HG02623 (cell line): ENCODE data around the gene FAM228A.

Experiments
- ATAC-seq: cut with Tn5 transposase; IDR thresholded peaks from one replicate; pipeline ENCODE4 v1.9.1; 2021; ENCODE audit warnings: moderate library complexity; ENCODE audit not compliant: unreplicated experiment

FAM228A gene

DNA sequence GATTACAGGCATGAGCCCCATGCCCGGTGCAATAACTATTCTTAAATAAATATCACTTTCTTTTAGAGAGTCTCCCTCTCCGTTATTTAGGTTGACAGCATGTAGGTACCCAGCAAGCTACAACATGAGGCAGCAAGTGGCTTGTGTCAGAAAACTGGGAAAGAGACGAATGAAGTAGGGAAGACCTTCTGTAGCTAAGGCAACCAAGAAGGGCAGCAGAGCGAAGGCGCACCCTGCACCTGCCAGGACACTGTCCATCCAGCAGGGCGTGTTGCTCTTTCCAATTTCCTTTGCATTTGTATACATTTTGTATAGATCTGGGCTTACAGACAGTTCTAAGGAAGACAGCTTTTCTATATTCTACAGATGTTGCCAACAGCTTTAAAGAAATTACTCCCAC is 48.1 kb downstream of the FAM228A start:
- ATAC-seq = no peak

DNA sequence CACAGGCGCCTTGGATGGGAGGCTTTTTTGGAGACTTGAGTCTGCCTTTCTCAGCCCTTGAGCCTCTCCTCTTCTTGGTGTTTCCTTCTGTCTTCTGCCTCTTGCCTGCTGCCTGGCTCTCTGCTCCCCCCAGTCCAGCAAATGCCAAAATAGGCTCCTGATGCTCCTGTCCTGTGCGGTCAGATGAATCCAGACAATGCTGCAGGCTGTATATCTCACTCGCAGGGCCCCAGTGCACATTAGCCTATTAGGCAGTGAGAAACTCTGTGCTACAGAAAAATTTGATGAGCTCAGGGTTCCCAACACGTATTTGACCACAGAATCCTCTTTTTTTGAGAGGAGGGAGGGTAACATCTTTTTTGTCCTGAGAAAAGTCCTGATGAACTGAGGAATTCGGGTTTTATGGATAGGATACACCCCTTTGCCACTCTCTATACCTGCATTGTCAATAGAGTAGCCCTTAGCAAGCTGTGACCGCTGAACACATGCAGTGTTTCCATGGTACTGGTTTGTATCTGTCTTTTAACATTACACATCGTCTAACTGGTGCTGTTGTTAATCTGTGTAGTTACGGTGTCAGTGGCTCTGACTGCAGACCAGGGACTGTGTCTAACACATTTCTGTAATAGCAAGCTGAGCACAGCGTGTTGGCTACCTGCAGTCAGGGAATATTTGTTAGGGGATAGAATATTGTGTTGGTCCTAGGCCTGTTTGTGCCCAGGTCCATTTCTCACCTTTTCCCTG is 50.8 kb downstream of the FAM228A start:
- ATAC-seq = no peak

DNA sequence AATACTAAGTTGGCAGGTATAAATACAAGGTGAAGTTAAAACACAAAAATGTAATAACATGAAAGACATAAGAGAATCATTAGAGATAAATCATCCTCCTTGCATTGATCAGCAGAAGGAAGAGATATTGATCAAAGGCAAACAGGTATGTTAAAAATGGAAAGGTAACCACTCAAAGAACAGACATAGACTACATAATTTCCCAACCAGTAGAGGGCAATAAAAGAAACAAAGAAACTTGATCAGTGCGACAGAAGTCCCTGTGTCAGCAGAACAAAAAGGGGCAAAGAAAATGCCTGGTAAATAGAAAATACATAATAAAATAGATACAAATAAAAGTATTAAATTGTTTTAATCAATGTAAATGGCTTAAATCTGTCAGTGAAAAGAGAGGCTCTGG is 53.6 kb downstream of the FAM228A start:
- ATAC-seq = no peak

DNA sequence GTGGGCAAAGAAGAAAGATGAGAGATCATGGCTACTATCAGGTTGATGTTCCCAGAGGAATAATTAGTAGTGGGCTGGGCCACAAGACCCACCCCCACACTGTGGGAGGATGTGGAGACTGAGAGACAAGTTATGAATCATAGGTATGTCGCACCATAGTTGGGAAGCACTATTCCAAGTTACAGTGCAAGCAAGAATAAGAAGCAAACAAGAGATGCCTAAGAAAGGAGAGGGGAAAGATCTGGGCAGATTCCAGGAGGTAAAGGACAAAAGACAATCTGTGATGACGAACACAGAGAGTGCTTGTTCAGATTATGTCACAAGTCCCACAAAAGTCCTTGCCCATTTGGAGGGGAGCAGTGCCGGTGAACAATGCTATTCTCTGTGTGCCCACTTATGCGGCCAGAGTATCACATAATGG is 56.6 kb downstream of the FAM228A start:
- ATAC-seq = no peak

DNA sequence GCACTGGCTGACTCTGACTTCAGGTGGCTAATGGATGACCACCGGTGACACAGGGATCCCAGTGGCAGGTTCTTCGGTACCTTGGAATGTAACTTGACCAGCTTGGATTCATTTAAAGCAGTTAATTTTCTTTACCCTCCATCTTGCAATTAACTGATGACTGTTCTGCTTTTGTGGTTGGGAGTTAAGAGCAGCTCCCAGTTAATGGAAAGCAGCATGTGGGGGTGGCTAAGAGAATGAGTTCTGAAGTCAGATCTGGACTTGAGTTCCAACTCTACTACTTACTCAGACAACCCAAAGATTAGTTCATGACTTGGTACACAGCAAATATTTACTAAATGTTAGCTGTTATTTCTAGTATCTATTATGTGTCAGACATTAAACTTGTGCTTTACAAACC is 58.5 kb downstream of the FAM228A start:
- no peak for ATAC-seq

DNA sequence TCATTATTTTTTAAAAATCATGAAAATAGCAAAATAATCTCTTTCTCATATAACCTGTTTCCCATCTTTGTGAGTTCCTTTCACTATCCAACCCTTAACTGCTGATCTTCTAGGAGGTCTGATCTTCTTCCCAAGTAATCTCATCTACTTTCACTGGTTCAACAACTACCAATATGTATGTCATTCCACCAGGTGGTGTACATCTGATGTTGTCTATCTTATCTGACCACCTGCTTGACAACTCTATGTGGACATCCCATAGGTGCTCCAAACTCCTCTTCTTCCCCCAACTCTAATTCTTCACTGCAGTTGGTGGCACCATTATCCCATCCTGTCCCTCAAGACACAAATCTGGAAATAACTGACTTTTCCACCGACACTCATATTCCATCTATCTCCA is 62.5 kb downstream of the FAM228A start:
- no peak for ATAC-seq

DNA sequence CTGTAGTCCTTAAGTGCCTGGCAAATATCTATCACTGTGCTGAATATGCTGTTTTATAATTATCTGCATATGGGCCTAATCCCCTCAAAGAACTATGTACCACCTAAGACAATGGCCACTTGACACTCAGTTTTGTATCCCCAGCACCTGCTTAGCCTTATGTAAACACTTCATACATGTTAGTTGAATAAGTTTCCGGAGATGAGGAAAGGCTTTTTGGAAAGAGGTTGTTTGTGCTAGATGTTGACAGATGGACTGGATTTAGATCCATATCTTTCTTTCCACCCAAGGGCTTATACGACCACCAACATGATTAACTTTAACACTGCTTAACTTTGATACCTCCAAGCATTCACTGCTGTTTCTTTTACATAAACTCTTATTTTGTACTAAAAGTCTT is 63.3 kb downstream of the FAM228A start:
- no peak for ATAC-seq

DNA sequence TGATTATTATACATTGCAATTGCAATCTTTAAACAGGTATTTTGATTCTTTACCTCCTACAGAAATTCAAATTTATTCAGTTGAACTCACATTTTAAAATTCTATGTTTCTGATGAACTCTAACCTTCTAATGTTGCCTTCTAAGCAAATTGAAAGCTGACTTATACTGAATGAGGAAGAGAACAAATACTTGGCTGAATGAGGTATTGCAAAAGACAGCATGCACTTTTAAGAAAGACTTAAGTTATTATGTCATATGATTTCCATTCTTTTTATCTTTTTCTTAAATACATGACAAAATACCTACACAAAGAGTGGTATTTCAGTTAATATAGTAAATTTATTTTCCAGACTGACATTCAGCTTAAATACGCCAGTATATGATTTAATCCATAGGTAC is 64.7 kb downstream of the FAM228A start:
- ATAC-seq = no peak
